GM13977 (cell line): ENCODE data around the gene CCDC102B.
"Not testable (repeated sequence)": the region's sequence is repeated elsewhere in the genome, so short reads cannot be mapped to it uniquely, and the experiment has no call there.

Experiments
- DNase-seq: peaks from one replicate; pipeline ENCODE4 v3.0.0; 2012; ENCODE audit warnings: low spot score
- CTCF ChIP-seq: IDR thresholded peaks from 2 replicates; pipeline ENCODE4 v1.5.1; 2012; ENCODE audit warnings: mild to moderate bottlenecking, control low read depth; ENCODE audit not compliant: insufficient read depth; ENCODE audit errors: extremely low read depth, missing control alignments
- in situ Hi-C: fragments of 300-500 bp; cut with MboI; formaldehyde crosslinking; loops from one replicate; pipeline ENCODE4 v1.12.0; 2022; ENCODE audit warnings: low sequenced_read_pairs, low pct_unique_long_range_greater_than_20kb, mixed read lengths, inconsistent platforms; ENCODE audit not compliant: unreplicated experiment

The CCDC102B gene

DNA sequence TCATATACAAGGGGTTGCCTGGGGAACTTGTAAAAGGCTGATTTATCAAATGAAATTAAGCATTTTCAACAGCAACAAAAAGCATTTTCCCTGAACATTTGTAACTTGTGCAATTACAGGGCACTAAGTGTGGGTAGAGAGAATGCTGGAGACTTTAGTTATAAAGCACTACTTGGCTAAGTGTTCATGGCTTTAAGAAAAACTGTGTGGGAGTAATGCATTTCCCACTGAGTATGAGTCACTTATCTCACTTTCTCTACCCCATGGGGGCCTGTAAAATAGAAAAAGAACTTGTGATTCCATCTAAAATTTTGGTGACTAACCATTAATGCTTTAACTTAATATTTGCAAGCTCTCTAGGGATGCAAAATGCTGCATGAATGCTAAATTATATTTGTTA lies 193.4 kb downstream of the CCDC102B start:
- no peak for TF ChIP-seq CTCF
- in situ Hi-C loops: no loop called here

GRCh38 chr18:68992719-68993482 lies 195.0 kb downstream of the CCDC102B start:
- DNase-seq: no peak
- in situ Hi-C loops: no loop called here
- TF ChIP-seq CTCF: no peak

More for the DNA sequence above, 193.4 kb downstream of the CCDC102B start:
- DNase-seq: peak; percentile 10

- in situ Hi-C loops: no loop called here
- DNase-seq: no peak
- TF ChIP-seq CTCF: no peak
Measured at GRCh38 chr18:68995675-68996074, 197.8 kb downstream of the CCDC102B start.

DNA sequence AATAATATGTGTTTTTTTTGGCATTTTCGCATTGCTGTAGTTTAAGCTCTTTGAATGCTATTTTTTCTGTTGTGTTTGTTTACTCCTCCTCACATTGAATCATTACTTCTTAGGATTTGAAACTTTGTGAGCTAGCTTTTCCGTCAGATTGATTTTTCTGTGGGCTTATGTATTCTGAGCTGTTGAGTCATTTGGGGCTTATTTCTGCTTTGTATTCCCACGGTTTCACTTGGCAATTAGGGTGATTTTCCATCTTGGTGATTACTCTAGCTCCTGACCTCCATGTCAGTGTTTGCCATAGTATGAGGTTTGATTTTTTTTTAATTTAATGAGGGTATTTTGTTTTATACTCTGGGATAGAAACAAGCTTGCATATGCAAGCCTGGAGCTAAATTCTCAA lies 200.0 kb downstream of the CCDC102B start:
- DNase-seq: no peak
- in situ Hi-C loops: no loop called here
- TF ChIP-seq CTCF: no peak

- DNase-seq: no peak
- no peak for TF ChIP-seq CTCF
- in situ Hi-C loops: no loop called here
Measured at GRCh38 chr18:69000366-69000765, 202.5 kb downstream of the CCDC102B start.

- DNase-seq: no peak
Measured at GRCh38 chr18:69002233-69002632, 204.4 kb downstream of the CCDC102B start.

DNA sequence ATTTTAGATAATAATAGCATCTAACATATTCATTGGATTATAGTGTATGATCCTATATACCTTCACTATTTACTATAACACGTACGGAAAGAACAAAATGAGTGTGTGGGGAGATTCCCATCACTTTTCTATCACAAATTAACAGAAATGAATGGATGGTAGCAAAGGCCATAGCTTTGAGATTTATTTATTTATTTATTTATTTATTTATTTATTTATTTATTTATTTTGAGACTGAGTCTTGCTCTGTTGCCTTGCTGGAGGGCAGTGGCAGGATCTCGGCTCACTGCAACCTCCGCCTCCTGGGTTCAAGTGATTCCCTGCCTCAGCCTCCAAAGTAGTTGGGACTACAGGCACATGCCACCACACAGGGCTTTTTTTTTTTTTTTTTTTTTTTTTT lies 208.3 kb downstream of the CCDC102B start:
- in situ Hi-C loops, DNase-seq: not testable (repeated sequence)

More at GRCh38 chr18:69002233-69002632, 204.4 kb downstream of the CCDC102B start:
- in situ Hi-C loops: no loop called here
- TF ChIP-seq CTCF: peak; percentile 26
